ENCODE results near the gene CYTH1.
A peak's percentile ranks its signal among the peaks of the same experiment; 100 is the strongest.
"Not testable (repeated sequence)": the region's sequence is repeated elsewhere in the genome, so short reads cannot be mapped to it uniquely, and the experiment has no call there.

CYTH1 gene

GRCh38 chr17:78753316-78754250 lies 28.5 kb downstream of the CYTH1 start:
- DNase-seq: no peak

- DNase-seq: no peak
Observed at GRCh38 chr17:78751447-78752161, 30.5 kb downstream of the CYTH1 start.

- DNase-seq: not testable (repeated sequence)
Observed at GRCh38 chr17:78751000-78751399, 31.1 kb downstream of the CYTH1 start.

GRCh38 chr17:78748730-78749317 lies 33.2 kb downstream of the CYTH1 start:
- no peak for DNase-seq

- DNase-seq: no peak
Observed at GRCh38 chr17:78748048-78748729, 33.9 kb downstream of the CYTH1 start.

GRCh38 chr17:78747488-78747887 lies 34.6 kb downstream of the CYTH1 start:
- no peak for DNase-seq

- no peak for DNase-seq
Observed at GRCh38 chr17:78746949-78747269, 35.2 kb downstream of the CYTH1 start.

- DNase-seq: no peak
Observed at GRCh38 chr17:78746263-78746948, 35.7 kb downstream of the CYTH1 start.

GRCh38 chr17:78745407-78746088 lies 36.5 kb downstream of the CYTH1 start:
- peak; percentile 6 for DNase-seq

GRCh38 chr17:78742901-78743300 lies 39.2 kb downstream of the CYTH1 start:
- DNase-seq: no peak

GRCh38 chr17:78741644-78742284 lies 40.3 kb downstream of the CYTH1 start:
- DNase-seq: no peak

- DNase-seq: no peak
Observed at GRCh38 chr17:78739331-78739931, 42.6 kb downstream of the CYTH1 start.

GRCh38 chr17:78738698-78739097 lies 43.4 kb downstream of the CYTH1 start:
- no peak for DNase-seq

GRCh38 chr17:78738278-78738677 lies 43.8 kb downstream of the CYTH1 start:
- DNase-seq: no peak

- DNase-seq: peak; percentile 49
Observed at GRCh38 chr17:78737332-78737731, 44.7 kb downstream of the CYTH1 start.

GRCh38 chr17:78736526-78737079 lies 45.5 kb downstream of the CYTH1 start:
- peak; percentile 76 for DNase-seq

- no peak for DNase-seq
Observed at GRCh38 chr17:78735832-78736525, 46.1 kb downstream of the CYTH1 start.

- DNase-seq: no peak
Observed at GRCh38 chr17:78734793-78735641, 47.1 kb downstream of the CYTH1 start.

- no peak for DNase-seq
Observed at GRCh38 chr17:78732354-78732753, 49.7 kb downstream of the CYTH1 start.
